Smooth muscle cell (in vitro differentiated cells): Measurements from ENCODE around the gene LTB. TPM values are rescaled to one million over a fixed set of nuclear protein-coding genes. Genes with fewer than 3 reads are reported as not detected.

Source experiments
- DNase-seq: peaks from one replicate; lab custom pipeline; 2025; ENCODE audit not compliant: unreplicated experiment; lab: John Stamatoyannopoulos, UW
- H2AFZ ChIP-seq: fragments of 200-600 bp; sonication (generic); 2 replicates; pipeline ENCODE4 v1.6.0; 2016; ENCODE audit warnings: antibody characterized with exemption, low read depth, mild to moderate bottlenecking
- H3F3A ChIP-seq: fragments of 200-600 bp; sonication (generic); 2 replicates; pipeline ENCODE4 v1.6.0; 2017; ENCODE audit warnings: antibody characterized with exemption, low read depth
- H3K27ac ChIP-seq: fragments of 200-600 bp; sonication (generic); 2 replicates; pipeline ENCODE4 v1.5.1; 2016; ENCODE audit warnings: low read depth, mild to moderate bottlenecking
- H3K27me3 ChIP-seq: fragments of 200-600 bp; sonication (generic); 2 replicates; pipeline ENCODE4 v1.6.1; 2016; ENCODE audit warnings: low read depth, mild to moderate bottlenecking
- H3K36me3 ChIP-seq: fragments of 200-600 bp; sonication (generic); 2 replicates; pipeline ENCODE4 v1.5.1; 2016; ENCODE audit warnings: low read depth
- H3K4me1 ChIP-seq: fragments of 200-600 bp; sonication (generic); 2 replicates; pipeline ENCODE4 v1.5.1; 2016; ENCODE audit warnings: low read depth
- H3K4me2 ChIP-seq: fragments of 200-600 bp; sonication (generic); 2 replicates; pipeline ENCODE4 v1.6.0; 2016; ENCODE audit warnings: mild to moderate bottlenecking
- H3K4me3 ChIP-seq: fragments of 200-600 bp; sonication (generic); 2 replicates; pipeline ENCODE4 v1.5.1; 2016; ENCODE audit warnings: mild to moderate bottlenecking
- H3K79me2 ChIP-seq: fragments of 200-600 bp; sonication (generic); 2 replicates; pipeline ENCODE4 v1.6.0; 2016; ENCODE audit warnings: low read depth, mild to moderate bottlenecking
- H3K9ac ChIP-seq: fragments of 200-600 bp; sonication (generic); 2 replicates; pipeline ENCODE4 v1.6.0; 2016; ENCODE audit warnings: low read depth
- H3K9me3 ChIP-seq: fragments of 200-600 bp; sonication (generic); replicated peaks from 2 replicates; pipeline ENCODE4 v1.5.1; 2016; ENCODE audit warnings: low read depth
- H4K20me1 ChIP-seq: fragments of 200-600 bp; sonication (generic); 2 replicates; pipeline ENCODE4 v1.6.0; 2016; ENCODE audit warnings: low read depth
- WGBS: methylation state at CpG from one replicate; pipeline ENCODE4 v1.1.7; 2016; ENCODE audit warnings: low lambda C conversion rate; 5-methylcytosine and 5-hydroxymethylcytosine counted together
- polyA plus RNA-seq: library from polyadenylated mRNA; unstranded; fragments of >200 nt; fragmentation: Nextera tagmentation; extraction: Ambion mirVana; gene quantifications from 2 replicates; pipeline ENCODE4 v1.2.1, GENCODE V29; 2016
- total RNA-seq: library from RNA; depleted of rRNA; stranded (reverse); fragments of >200 nt; gene quantifications from 2 replicates; pipeline ENCODE4 v1.2.3, GENCODE V29; 2014
- TF ChIP-seq, protein P1 (sequence below): fragments of 200-600 bp; sonication (generic); IDR thresholded peaks from 2 replicates; pipeline ENCODE4 v1.5.1; 2017; ENCODE audit warnings: borderline replicate concordance, mild to moderate bottlenecking, antibody characterized with exemption; ENCODE audit not compliant: insufficient read depth, poor library complexity, severe bottlenecking

The LTB gene
- total and polyA plus RNA-seq, 2 experiments from 2014 or later = 0.75 TPM; not detected in 1

DNA sequence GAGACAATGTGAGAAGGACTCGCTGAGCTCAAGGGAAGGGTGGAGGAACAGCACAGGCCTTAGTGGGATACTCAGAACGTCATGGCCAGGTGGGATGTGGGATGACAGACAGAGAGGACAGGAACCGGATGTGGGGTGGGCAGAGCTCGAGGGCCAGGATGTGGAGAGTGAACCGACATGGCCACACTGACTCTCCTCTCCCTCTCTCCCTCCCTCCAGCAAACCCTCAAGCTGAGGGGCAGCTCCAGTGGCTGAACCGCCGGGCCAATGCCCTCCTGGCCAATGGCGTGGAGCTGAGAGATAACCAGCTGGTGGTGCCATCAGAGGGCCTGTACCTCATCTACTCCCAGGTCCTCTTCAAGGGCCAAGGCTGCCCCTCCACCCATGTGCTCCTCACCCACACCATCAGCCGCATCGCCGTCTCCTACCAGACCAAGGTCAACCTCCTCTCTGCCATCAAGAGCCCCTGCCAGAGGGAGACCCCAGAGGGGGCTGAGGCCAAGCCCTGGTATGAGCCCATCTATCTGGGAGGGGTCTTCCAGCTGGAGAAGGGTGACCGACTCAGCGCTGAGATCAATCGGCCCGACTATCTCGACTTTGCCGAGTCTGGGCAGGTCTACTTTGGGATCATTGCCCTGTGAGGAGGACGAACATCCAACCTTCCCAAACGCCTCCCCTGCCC lies 5.2 kb downstream of the LTB start:
- Histone ChIP-seq H3K4me1 (no peaks in the 10 kb centered on the region), H2AFZ (no peak overlapping the region), H3K4me2 (no peak overlapping the region), H3K27me3 (no peaks in the 10 kb centered on the region), H3K4me3 (no peak overlapping the region), H3K9me3 (no peaks in the 10 kb centered on the region), H3K79me2 (no peaks in the 10 kb centered on the region), H3K36me3 (no peaks in the 10 kb centered on the region), H3K27ac (no peak overlapping the region), H3K9ac (no peak overlapping the region), H4K20me1 (no peaks in the 10 kb centered on the region), H3F3A (no peaks in the 10 kb centered on the region)
- TF ChIP-seq, protein P1, sequence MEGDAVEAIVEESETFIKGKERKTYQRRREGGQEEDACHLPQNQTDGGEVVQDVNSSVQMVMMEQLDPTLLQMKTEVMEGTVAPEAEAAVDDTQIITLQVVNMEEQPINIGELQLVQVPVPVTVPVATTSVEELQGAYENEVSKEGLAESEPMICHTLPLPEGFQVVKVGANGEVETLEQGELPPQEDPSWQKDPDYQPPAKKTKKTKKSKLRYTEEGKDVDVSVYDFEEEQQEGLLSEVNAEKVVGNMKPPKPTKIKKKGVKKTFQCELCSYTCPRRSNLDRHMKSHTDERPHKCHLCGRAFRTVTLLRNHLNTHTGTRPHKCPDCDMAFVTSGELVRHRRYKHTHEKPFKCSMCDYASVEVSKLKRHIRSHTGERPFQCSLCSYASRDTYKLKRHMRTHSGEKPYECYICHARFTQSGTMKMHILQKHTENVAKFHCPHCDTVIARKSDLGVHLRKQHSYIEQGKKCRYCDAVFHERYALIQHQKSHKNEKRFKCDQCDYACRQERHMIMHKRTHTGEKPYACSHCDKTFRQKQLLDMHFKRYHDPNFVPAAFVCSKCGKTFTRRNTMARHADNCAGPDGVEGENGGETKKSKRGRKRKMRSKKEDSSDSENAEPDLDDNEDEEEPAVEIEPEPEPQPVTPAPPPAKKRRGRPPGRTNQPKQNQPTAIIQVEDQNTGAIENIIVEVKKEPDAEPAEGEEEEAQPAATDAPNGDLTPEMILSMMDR = no peak
- no peak for DNase-seq
- whole genome bisulfite sequencing = 96% methylated on average over 19 of the region's 19 CpGs

DNA sequence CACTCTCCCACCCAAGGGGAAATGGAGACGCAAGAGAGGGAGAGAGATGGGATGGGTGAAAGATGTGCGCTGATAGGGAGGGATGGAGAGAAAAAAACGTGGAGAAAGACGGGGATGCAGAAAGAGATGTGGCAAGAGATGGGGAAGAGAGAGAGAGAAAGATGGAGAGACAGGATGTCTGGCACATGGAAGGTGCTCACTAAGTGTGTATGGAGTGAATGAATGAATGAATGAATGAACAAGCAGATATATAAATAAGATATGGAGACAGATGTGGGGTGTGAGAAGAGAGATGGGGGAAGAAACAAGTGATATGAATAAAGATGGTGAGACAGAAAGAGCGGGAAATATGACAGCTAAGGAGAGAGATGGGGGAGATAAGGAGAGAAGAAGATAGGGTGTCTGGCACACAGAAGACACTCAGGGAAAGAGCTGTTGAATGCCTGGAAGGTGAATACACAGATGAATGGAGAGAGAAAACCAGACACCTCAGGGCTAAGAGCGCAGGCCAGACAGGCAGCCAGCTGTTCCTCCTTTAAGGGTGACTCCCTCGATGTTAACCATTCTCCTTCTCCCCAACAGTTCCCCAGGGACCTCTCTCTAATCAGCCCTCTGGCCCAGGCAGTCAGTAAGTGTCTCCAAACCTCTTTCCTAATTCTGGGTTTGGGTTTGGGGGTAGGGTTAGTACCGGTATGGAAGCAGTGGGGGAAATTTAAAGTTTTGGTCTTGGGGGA lies 6.1 kb downstream of the LTB start:
- Histone ChIP-seq H3K4me2 (no peak overlapping the region), H3F3A (no peaks in the 10 kb centered on the region), H3K27ac (no peak overlapping the region), H4K20me1 (no peaks in the 10 kb centered on the region), H3K9me3 (no peaks in the 10 kb centered on the region), H3K36me3 (no peaks in the 10 kb centered on the region), H3K4me3 (no peak overlapping the region), H3K9ac (no peak overlapping the region), H2AFZ (no peak overlapping the region), H3K79me2 (no peaks in the 10 kb centered on the region), H3K27me3 (no peaks in the 10 kb centered on the region), H3K4me1 (no peaks in the 10 kb centered on the region)
- TF ChIP-seq, protein P1 = no peak
- WGBS = 75% methylated on average over 8 of the region's 8 CpGs
- DNase-seq = no peak

DNA sequence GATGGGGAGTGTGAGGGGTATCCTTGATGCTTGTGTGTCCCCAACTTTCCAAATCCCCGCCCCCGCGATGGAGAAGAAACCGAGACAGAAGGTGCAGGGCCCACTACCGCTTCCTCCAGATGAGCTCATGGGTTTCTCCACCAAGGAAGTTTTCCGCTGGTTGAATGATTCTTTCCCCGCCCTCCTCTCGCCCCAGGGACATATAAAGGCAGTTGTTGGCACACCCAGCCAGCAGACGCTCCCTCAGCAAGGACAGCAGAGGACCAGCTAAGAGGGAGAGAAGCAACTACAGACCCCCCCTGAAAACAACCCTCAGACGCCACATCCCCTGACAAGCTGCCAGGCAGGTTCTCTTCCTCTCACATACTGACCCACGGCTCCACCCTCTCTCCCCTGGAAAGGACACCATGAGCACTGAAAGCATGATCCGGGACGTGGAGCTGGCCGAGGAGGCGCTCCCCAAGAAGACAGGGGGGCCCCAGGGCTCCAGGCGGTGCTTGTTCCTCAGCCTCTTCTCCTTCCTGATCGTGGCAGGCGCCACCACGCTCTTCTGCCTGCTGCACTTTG lies 6.8 kb downstream of the LTB start, which contains the start of gene TNF:
TSS of gene TNF (plus strand) at position 231 of the 567 bp plus-strand sequence. CDS start at position 408, 177 bp downstream.
- no peak within 1 kb of the TSS for H3K27ac ChIP-seq
- no peak within 1 kb of the TSS for H3K4me3 ChIP-seq
- H3K27me3 ChIP-seq = no peaks in the 10 kb centered on the region
- H3K4me1 ChIP-seq = no peaks in the 10 kb centered on the region
- no peak within 1 kb of the TSS for H3K9ac ChIP-seq
- TF ChIP-seq, protein P1 = no peak
- no peaks in the 10 kb centered on the region for H3K36me3 ChIP-seq
- no peak for DNase-seq
- no peaks in the 10 kb centered on the region for H4K20me1 ChIP-seq
- no peaks in the 10 kb centered on the region for H3F3A ChIP-seq
- H2AFZ ChIP-seq = no peak within 1 kb of the TSS
- H3K79me2 ChIP-seq = no peaks in the 10 kb centered on the region
- no peak within 1 kb of the TSS for H3K4me2 ChIP-seq
- 85% methylated on average over 19 of the region's 19 CpGs for WGBS
- H3K9me3 ChIP-seq = no peaks in the 10 kb centered on the region
